Activated T-cell treated with anti-CD3 and anti-CD28 coated beads for 1 hour (primary cell): ENCODE data around the gene LIME1.

Source experiments
- DNase-seq: peaks from one replicate; pipeline ENCODE4 v3.0.0-alpha.2; 2020; ENCODE audit warnings: low read depth

The LIME1 gene

GRCh38 chr20:63749597-63750508, 13.4 kb downstream of the LIME1 start:
- no peak for DNase-seq

- DNase-seq, result peak; percentile 59
Observed at GRCh38 chr20:63750807-63751470, 14.5 kb downstream of the LIME1 start.

GRCh38 chr20:63751471-63752271, 15.2 kb downstream of the LIME1 start:
- no peak for DNase-seq

GRCh38 chr20:63752411-63753101, 16.1 kb downstream of the LIME1 start:
- no peak for DNase-seq

GRCh38 chr20:63753381-63753780, 16.9 kb downstream of the LIME1 start:
- DNase-seq, result no peak

GRCh38 chr20:63754008-63754407, 17.5 kb downstream of the LIME1 start:
- no peak for DNase-seq

GRCh38 chr20:63755933-63756647, 19.6 kb downstream of the LIME1 start:
- no peak for DNase-seq

- DNase-seq, result no peak
Observed at GRCh38 chr20:63756648-63756991, 20.2 kb downstream of the LIME1 start.

GRCh38 chr20:63758152-63758551, 21.7 kb downstream of the LIME1 start:
- no peak for DNase-seq

- DNase-seq, result no peak
Observed at GRCh38 chr20:63759377-63759901, 23.0 kb downstream of the LIME1 start.

- no peak for DNase-seq
Observed at GRCh38 chr20:63765082-63765873, 28.8 kb downstream of the LIME1 start.

- no peak for DNase-seq
Observed at GRCh38 chr20:63765902-63766301, 29.4 kb downstream of the LIME1 start.

- DNase-seq, result no peak
Observed at GRCh38 chr20:63766695-63767426, 30.4 kb downstream of the LIME1 start.

- no peak for DNase-seq
Observed at GRCh38 chr20:63767456-63767855, 31.0 kb downstream of the LIME1 start.

GRCh38 chr20:63767886-63768285, 31.4 kb downstream of the LIME1 start:
- DNase-seq, result no peak

- no peak for DNase-seq
Observed at GRCh38 chr20:63768591-63769515, 32.4 kb downstream of the LIME1 start.

GRCh38 chr20:63769891-63770474, 33.5 kb downstream of the LIME1 start:
- DNase-seq, result no peak
